GM23338 (cell line): ENCODE data around the gene ZNF208.

Source experiments
- CREB1 ChIP-seq: fragments of 250-450 bp; sonication (Bioruptor Pico); IDR thresholded peaks from 2 replicates; pipeline ENCODE4 v1.5.0; 2020; ENCODE audit warnings: low read depth, mild to moderate bottlenecking, moderate library complexity
- CTCF ChIP-seq, 2 experiments: fragments of 200-600 bp in 1 of 2; sonication (generic) in 1 of 2; conservative IDR thresholded peaks; 2 replicates each; pipeline versions ENCODE4 v1.5.1 to v1.6.1; 2016 to 2017; ENCODE audit warnings: antibody characterized with exemption in 2 of 2, low read depth in 2 of 2, mild to moderate bottlenecking in 2 of 2, moderate library complexity in 1 of 2
- ETS1 ChIP-seq: IDR thresholded peaks from 2 replicates; pipeline ENCODE4 v1.6.1; 2016; ENCODE audit warnings: antibody characterized with exemption
- EZH2 ChIP-seq: fragments of 200-600 bp; sonication (generic); IDR thresholded peaks from one replicate; pipeline ENCODE4 v1.8.0; 2017; ENCODE audit warnings: antibody characterized with exemption, mild to moderate bottlenecking, low read depth; ENCODE audit not compliant: unreplicated experiment
- EZH2phosphoT487 ChIP-seq: fragments of 200-600 bp; sonication (generic); IDR thresholded peaks from one replicate; pipeline ENCODE4 v1.8.1; 2018; ENCODE audit warnings: antibody characterized with exemption; ENCODE audit not compliant: unreplicated experiment
- JUNB ChIP-seq: IDR thresholded peaks from one replicate; pipeline ENCODE4 v1.6.1; 2016; ENCODE audit warnings: antibody characterized with exemption; ENCODE audit not compliant: unreplicated experiment
- POLR2AphosphoS5 ChIP-seq: IDR thresholded peaks from 2 replicates; pipeline ENCODE4 v1.6.1; 2016; ENCODE audit warnings: antibody characterized with exemption, low read depth
- REST ChIP-seq: IDR thresholded peaks from one replicate; pipeline ENCODE4 v1.6.1; 2018; ENCODE audit warnings: antibody characterized with exemption; ENCODE audit not compliant: unreplicated experiment
- ZNF114 ChIP-seq: fragments of 250-450 bp; sonication (Bioruptor Pico); IDR thresholded peaks from 2 replicates; pipeline ENCODE4 v1.5.0; 2020; ENCODE audit warnings: mild to moderate bottlenecking, moderate library complexity
- ZNF331 ChIP-seq: fragments of 250-450 bp; sonication (Bioruptor Pico); IDR thresholded peaks from 2 replicates; pipeline ENCODE4 v1.5.0; 2020; ENCODE audit warnings: low read depth, mild to moderate bottlenecking, moderate library complexity

GRCh38 chr19:21883516-21883915, 127.2 kb downstream of the ZNF208 start:
- TF ChIP-seq EZH2phosphoT487: no peak
- TF ChIP-seq CTCF (conservative IDR thresholded peaks at IDR 0.05; ENCODE audit: low read depth in 2 of 2): no peak
- TF ChIP-seq POLR2AphosphoS5: no peak
- no peak for TF ChIP-seq REST
- no peak for TF ChIP-seq EZH2
- no peak for TF ChIP-seq ZNF114 (CRISPR knock-in tag)
- TF ChIP-seq JUNB: no peak
- TF ChIP-seq ETS1: no peak
- no peak for TF ChIP-seq ZNF331 (CRISPR knock-in tag)
- no peak for TF ChIP-seq CREB1 (CRISPR knock-in tag)
